ENCODE results near the gene HEG1.

HEG1 gene

GRCh38 chr3:125010393-125010792 is 45.4 kb downstream of the HEG1 start:
- H3K27ac ChIP-seq (replicated peaks): no peak overlapping the region
- H3K4me3 ChIP-seq (replicated peaks; ENCODE audit: insufficient read depth, low read length): no peak overlapping the region
- no peaks in the 10 kb centered on the region for H3K27me3 ChIP-seq (ENCODE audit: insufficient read depth, poor library complexity, severe bottlenecking)
- TF ChIP-seq REST (IDR thresholded peaks at IDR 0.05; ENCODE audit: insufficient replicate concordance, low read depth) (no peak), POLR2AphosphoS5 (IDR thresholded peaks at IDR 0.05; ENCODE audit: low read depth) (no peak), CTCF (IDR thresholded peaks at IDR 0.05; ENCODE audit: insufficient read depth, low read length) (no peak)
- no peak for DNase-seq (ENCODE audit: low read depth in 1 of 2, low spot score in 1 of 2)

- Histone ChIP-seq H3K4me3 (replicated peaks; ENCODE audit: insufficient read depth, low read length) (no peak overlapping the region), H3K27me3 (ENCODE audit: insufficient read depth, poor library complexity, severe bottlenecking) (peaks cover 4% of the 10 kb centered on the region), H3K27ac (replicated peaks) (no peak overlapping the region)
- TF ChIP-seq SPI1 (IDR thresholded peaks at IDR 0.05; ENCODE audit: borderline replicate concordance, low read depth) (no peak), GABPA (IDR thresholded peaks at IDR 0.05; ENCODE audit: low read depth) (no peak), CTCF (IDR thresholded peaks at IDR 0.05; ENCODE audit: insufficient read depth, low read length) (no peak), REST (IDR thresholded peaks at IDR 0.05; ENCODE audit: insufficient replicate concordance, low read depth) (no peak), POLR2AphosphoS5 (IDR thresholded peaks at IDR 0.05; ENCODE audit: low read depth) (no peak)
- no peak for DNase-seq (ENCODE audit: low read depth in 1 of 2, low spot score in 1 of 2)
These were observed 47.0 kb downstream of the HEG1 start for GRCh38 chr3:125008766-125009165.

- Histone ChIP-seq H3K27ac (replicated peaks) (no peak overlapping the region), H3K27me3 (ENCODE audit: insufficient read depth, poor library complexity, severe bottlenecking) (peaks cover 4% of the 10 kb centered on the region), H3K4me3 (replicated peaks; ENCODE audit: insufficient read depth, low read length) (no peak overlapping the region)
- no peak for DNase-seq (ENCODE audit: low read depth in 1 of 2, low spot score in 1 of 2)
- TF ChIP-seq POLR2AphosphoS5 (IDR thresholded peaks at IDR 0.05; ENCODE audit: low read depth) (no peak), CTCF (IDR thresholded peaks at IDR 0.05; ENCODE audit: insufficient read depth, low read length) (no peak), GABPA (IDR thresholded peaks at IDR 0.05; ENCODE audit: low read depth) (no peak), REST (IDR thresholded peaks at IDR 0.05; ENCODE audit: insufficient replicate concordance, low read depth) (no peak), SPI1 (IDR thresholded peaks at IDR 0.05; ENCODE audit: borderline replicate concordance, low read depth) (no peak)
These were observed 49.5 kb downstream of the HEG1 start for GRCh38 chr3:125006291-125006731.

Data from HL-60 (cell line).